Stimulated activated CD8-positive, alpha-beta memory T cell treated with anti-CD3 and anti-CD28 coated beads, Interleukin-7, amount 100 ng/mL, for 48 hours (primary cell): ENCODE data around the gene SSC5D.

Experiments used
- DNase-seq, 2 donors: peaks; one replicate each; pipeline ENCODE4 v3.0.0-alpha.2; 2020; ENCODE audit warnings: low read depth in 1 of 2; ENCODE audit errors: extremely low read depth in 1 of 2

The SSC5D gene

DNA sequence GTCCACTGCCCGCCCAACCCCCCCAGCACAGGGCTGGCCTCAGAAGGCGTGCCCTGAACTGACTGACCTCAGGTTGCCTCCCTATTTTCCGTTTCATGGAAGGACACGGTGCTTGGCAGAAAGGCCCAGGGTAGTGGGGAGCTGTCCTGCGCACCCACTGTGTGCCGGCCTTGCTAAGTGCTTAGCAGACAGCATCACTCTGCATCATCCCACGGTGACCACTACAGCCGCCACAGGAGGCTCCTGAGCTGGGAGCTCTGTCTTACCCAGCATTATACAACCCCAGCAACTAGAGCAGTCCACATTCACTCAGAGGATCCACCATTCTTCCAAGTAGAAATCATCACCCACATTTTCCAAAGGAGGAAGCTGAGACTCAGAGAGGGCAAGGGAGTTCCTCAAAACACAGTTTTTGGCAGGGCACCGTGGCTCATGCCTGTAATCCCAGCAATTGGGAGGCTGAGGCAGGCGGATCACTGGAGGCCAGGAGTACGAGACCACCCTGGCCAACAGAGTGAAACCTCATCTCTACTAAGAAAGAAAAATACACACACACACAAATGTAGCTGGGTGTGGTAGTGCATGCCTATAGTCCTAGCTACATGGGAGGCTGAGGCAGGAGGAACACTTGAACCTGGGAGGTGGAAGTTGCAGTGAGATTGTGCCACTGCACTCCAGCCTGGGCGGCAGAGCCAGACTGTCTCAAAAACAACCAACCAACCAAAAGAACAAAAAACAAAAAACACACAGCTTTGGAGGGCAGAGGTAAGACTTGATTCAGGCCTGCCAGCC is 47.1 kb downstream of the SSC5D start:
- no peak for DNase-seq

DNA sequence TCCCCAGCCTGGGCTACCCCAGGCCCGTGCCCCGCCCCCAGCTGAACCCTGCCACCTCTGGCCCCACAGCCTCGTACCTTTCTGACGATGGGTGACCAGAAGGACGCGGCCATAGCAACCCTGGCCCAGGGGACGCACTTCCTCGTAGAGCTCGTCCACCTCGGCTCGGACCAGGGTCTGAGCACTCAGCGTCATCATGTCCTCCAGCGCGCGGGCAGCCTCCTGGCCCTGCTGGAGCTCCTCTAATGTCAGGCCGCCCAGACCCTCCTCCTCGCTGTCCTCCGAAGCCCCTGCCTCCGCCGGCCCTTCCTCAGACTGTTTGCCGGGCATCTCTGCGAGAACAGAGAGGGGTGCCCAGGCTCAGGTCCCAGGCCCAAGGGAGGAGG is 47.7 kb downstream of the SSC5D start:
- DNase-seq: no peak

DNA sequence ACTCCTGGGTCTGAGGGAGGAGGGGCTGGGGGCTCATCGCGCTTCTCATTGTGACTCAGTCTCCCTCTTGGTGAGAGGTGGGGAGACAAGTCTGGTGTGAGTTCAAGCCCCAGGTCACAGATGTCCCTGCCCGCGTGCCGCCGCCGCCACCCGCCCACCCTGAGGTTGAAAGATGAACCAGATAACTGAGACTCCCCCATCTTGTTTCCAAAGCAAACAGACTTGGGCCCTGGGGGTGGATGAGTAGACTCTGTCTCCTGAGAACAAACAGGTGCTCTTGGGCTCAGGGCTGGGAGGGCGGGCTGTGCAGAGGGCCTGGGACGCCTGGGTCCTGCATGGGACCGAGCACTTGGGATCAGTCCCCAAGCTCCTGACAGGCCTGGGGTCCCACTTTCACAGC is 48.1 kb downstream of the SSC5D start:
- DNase-seq: no peak

DNA sequence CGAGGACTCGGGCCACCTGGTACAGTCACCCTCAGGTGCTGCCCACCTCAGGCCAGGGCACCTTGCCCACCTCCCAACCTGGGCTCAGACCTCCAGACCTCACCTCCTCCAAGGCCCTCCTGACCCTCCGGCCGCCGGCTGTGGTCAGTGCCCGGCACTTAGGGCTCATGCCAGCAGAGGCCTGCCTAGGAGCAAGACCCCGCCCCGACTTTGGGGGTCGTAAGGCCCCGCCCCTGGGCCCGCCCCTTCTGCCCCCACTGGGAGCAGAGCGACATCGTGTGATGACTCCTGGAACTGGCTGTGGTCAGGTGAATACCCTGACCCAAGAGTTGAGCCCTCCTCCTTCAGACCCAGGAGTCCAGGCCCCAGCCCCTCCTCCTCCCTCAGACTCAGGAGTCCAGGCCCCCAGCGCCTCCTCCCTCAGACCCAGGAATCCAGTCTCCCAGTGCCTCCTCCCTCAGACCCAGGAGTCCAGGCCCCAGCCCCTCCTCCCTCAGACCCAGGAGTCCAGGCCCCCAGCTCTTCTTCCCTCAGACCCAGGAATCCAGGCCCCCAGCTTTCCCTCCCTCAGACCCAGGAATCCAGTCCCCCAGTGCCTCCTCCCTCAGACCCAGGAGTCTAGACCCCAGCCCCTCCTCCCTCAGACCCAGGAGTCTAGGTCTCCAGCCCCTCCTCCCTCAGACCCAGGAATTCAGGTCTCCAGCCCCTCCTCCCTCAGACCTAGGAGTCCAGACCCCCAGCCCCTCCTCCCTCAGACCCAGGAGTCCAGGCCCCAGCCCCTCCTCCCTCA is 48.9 kb downstream of the SSC5D start, which contains the start of gene SBK2:
TSS of gene SBK2 (minus strand) at position 183 of the 790 bp plus-strand sequence. CDS start 839 bp downstream, outside the sequence.
- DNase-seq: no peak

DNA sequence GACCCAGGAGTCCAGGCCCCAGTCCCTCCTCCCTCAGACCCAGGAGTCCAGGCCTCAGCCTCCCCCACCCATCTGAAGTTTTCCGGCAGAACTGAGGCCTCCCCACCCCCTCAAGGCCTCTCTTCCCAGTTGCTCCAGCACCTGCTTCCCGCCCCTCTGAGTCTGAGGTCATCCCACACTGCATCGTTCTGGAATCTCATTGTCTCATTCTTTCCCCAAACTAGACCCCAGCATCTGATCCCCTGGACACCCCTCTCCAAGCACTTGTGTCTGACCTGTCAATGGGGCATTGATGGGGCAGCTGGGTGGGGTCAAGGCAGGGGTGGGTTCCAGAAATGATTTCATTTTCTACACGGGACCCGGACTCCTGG is 49.5 kb downstream of the SSC5D start:
- no peak for DNase-seq

DNA sequence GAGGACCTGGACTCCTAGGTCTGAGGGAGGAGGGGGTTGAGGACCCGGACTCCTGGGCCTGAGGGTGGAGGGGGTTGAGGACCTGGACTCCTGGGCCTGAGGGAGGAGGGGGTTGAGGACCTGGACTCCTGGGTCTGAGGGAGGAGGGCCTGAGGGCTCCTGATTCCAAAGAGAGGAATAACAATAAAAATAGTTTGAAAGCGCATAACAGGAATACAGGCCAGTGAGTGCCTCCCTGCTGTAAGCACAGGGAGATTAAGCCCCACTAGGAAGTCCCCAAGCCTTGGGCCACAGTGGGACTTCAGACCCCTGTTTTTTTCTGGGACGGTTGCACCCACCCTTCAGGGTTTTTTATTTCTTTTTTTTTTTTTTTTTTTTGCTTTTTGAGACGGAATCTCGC is 49.9 kb downstream of the SSC5D start:
- DNase-seq: no peak

DNA sequence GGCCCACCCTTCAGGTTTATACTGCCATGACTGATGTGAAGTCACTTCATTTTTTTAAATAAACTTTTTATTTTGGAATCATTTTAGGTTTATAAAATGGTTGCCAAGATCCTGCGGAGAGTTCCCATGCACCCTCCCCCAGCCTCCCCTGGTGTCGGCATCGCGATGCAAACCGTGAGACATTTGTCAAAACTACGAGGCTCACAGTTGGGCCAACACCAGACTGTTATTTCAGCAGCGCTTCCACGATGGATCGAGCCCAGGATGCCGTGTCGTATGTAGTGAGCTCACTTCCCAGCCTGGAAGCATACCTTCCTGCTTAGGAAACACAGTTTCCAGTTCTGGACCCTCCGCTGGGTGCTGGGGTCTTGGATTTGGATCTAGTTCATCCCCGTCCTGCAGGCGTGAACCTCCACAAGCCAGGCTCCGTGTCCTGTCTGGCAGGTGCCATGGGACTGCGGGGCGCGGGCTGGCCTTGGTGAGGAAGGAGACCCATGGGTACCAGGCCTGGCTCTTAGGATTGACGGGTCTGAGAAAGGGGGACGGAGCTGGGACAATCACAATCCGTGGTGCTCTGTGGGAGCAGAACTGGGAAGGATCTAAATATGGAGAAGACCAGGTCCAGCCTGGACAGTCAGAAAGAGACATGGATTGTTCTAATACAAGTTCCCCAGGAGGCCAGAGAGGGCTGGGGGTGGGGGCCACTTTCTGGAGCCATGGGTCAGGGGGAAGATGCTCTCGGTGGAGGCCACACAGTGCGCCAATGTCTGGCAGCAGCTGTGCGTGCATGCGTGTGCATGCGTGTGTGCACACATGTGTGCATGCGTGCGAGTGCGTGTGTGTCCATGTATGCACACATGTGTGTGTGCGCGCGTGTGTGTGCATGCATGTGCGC is 51.1 kb downstream of the SSC5D start:
- no peak for DNase-seq

DNA sequence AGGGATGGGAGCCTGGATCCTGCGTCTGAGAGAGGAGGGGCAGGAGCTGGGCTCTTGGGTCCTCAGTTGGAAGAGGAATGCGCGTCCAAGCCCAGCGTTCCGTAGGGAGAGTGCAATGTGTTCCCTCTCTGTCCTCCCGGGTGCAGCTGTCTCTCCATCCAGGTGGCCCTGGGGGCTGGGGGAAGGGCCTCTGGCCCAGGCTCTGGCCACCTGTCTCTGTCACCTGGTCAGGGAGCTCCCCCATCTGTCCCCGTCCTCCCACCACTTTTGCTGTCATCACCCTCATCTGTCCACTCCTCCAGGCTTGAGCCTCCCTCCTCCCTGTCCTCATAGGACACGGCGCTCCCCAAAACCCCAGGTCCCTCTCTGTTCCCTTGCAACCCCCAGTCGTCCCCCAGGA is 52.4 kb downstream of the SSC5D start:
- DNase-seq: no peak

DNA sequence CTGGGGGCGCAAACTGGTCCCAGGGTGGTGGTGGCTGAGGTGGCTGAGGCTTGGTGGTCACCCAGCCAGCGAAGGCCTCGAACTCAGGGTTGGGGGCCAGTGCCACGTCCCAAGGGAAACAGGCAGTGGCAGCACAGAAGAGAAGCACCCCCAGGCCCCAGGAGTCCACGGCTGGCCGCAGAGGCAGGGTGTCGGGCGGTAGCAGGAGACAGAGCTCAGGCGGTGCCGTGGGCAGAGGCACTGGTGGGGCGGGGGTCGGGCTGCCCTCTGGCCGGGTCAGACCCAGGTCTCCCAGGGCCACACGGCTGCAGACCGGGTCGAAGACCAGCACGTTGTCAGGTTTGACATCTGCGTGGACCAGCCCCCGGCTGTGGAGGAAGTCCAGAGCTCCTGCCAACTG is 52.9 kb downstream of the SSC5D start:
- DNase-seq: no peak

DNA sequence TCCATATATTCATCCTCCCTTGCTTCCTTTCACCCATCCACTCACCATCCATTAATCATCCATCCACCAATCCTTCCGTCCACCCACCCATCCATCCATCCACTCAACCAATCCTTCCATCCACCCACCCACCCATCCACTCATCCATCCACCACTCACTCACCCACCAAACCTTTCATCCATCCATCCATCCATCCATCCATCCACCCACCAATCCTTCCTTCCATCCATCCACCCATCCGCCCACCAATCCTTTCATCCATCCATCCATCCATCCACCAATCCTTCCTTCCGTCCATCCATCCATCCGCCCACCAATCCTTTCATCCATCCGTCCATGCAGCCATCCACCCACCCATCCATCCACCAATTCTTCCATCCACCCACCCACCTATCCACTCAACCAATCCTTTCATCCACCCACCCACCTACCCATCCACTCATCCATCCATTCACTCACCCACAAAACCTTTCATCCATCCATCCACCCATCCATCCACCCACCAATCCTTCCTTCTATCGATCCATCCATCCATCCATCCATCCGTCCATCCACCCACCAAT is 54.1 kb downstream of the SSC5D start:
- DNase-seq: no peak

DNA sequence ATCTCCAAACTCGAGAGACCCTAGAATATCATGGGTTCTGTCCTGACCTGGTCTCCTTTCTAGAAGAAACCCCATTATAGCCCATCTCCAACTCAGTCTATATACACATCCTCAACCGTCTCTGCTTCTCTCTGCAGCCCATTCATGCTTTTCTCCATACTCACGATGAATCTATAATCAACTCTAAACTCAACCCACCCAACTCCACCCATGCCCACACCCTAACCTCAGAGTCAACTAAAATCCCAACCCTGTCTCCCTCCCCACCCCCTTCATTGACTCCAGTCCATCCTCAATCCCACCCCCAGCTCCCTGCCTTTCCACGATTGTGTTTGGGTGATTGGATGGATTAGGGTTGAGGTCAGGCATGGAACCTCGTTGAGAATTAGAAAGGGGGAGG is 55.3 kb downstream of the SSC5D start:
- DNase-seq: no peak

DNA sequence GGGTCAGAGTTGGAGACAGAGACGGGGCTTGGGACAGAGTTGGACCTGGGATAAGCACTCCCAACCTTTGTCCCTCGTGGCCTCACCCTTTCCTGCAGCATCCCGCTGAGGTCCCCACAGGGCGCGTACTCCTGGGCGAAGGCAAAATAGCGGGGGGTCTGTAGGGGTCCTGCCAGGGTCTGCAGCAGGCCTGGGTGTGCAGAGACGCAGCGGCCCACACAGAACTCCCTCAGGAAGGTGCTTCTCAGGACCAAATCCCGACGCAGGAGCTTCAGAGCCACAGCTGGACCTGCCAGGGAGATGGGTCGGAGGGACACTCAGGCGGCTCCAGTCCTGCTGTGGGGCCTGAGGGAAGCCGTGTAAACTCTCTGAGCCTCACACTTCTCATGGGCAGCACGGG is 55.8 kb downstream of the SSC5D start:
- DNase-seq: no peak

DNA sequence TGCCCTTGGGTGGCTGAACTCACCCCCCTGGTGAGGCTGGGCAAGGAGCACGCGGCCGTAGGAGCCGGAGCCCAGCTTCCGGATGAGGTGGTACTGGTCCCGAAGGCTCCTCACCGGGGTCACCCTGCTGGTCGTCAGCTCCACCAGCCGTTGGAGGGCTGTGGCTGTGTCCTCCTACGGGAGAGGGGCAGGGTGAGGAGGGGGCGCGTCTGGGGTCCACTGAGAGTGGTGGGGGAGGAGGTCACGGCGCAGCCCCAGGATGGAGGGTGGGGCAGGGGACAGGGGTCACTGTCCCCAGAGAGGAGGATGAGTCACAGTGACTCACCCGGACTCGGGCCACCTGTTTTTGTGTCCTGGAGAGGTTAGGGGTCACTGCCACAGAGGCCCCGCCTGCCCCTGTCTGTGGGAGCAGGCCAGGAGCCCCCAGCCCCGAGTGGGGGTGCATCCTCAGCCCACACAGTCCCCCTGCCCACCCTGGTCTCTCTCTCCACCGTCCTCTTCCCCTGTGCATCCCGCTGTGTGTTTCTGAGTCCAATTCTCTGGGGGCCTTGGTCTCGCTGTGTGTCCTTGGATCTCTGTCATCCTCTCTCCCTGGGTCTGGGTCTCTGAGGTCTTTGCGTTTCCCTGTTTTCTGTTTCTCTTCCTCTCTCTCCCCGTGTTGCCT is 56.7 kb downstream of the SSC5D start:
- no peak for DNase-seq

DNA sequence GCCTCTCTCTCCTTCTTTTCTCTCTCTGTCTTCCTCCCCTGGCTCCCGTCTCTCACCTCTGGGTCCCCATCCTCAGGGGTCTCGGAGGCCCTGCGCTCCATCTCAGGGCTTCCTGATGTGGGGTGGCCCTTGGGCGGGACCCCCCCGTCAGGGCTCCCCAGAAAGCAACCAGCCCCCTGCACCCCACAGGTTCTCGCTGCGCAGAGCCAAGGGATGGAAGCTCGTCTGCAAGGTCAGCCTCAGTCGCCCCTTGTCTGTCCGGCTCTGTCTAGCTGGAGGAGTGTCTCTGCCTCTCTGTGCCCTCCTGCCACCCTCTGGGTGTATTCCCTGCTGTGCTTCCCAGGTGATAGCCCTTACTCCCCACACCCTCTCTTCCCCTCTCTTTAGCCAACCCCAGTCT is 57.2 kb downstream of the SSC5D start, which contains the start of gene SBK3:
TSS of gene SBK3 (minus strand) at position 101 of the 400 bp plus-strand sequence. CDS start at position 101, 0 bp downstream.
- no peak for DNase-seq

DNA sequence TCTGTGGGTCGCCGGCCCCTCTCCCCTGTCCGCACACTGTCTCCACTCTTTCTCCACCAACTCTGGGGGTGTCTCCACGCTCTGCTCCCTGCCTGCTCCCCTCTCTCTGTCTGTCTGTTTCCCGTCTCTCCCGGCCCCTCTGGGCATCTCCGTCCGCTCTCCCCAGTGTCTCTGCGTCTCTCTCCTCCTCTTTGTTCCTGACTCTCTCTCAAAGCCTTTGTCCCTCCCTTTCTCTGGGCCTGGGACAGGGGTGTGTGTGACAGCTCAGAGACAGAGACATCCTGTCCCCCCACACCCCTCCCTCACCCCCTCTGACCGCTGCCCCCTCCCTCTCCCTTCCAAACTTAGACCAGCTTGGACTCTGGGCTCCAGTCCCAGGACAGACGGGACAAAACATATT is 57.8 kb downstream of the SSC5D start:
- no peak for DNase-seq

DNA sequence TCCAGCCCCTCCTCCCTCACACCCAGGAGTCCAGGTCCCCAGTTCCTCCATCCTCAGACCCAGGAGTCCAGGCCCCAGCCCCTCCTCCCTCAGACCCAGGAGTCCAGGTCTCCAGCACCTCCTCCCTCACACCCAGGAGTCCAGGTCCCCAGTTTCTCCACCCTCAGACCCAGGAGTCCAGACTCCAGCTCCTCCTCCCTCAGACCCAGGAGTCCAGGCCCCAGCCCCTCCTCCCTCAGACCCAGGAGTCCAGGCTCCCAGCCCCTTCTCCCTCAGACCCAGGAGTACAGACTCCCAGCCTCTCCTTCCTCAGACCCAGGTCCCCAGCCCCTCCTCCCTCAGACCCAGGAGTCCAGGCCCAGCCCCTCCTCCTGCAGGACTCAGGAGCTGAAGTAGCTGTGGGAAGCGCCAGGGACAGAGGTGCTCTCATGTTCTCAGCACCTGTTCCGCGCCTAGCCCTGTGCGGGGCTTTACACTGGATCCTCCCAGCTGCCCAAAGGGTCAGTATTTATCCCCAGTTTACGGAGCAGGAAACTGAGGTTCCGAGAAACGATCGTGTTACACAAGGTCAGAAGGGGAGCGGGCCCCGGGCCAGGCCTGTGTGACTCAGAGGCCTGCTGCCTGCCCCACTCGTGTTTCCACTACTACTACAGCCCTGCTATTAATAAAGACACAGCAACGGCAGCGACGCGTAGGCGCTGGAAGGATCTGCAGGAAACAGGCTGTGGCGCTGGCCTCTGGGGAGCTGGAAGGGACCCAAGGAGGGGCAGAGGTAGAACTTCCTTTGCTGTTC is 58.8 kb downstream of the SSC5D start:
- no peak for DNase-seq

DNA sequence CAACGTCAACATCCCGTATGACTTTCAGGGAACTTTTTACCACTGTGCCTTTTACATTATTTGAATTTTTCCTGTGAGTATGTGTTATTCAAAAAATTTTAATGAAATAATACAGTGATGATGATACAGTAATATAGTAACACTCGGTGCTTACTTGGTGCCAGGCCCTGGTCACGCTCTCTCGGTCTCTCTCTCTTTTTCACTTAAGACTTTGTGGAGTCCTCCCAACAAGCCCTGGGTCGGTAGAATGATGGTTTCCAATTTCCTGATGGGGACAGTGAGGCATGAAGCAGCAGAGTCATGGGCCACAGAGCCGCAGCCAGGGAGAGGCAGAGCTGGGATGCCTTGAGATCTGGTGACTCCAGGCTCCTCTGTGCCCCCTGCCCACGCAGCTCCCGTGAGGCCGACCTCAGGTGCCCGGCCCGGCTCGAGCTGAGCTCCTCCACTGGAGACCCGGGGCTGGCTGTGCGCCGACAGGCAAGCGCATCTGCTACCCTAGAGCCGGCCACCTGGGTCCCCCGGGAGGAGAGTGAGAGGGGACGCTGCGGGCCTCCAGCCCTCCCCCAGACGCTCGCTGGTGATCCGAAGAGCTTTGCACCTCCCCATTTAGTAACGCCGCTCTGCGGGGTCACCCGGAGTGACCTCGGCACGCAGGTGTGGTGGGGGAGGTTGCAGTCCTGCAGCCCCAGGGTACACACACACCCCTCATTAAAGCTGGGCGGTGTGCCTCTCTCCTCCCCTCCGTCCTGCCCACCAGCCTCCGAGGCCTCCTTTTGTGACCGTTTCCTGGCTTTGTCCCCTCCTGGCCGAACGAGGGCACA is 61.5 kb downstream of the SSC5D start:
- no peak for DNase-seq

DNA sequence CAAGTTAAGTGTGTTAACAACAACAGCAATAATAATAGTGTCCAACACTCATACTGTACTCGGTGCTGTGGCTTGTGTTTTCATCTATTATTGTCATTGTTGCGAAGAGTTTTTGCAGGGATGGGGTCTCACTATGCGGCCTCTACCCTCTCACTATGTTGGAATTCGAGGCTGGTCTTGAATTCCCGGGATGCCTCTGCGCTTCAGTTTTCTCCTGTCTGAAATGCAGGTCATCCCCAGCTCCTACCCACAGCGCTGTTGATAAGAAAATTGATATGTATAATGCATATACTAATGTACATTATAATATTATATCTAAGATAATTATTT is 62.0 kb downstream of the SSC5D start:
- DNase-seq: no peak

DNA sequence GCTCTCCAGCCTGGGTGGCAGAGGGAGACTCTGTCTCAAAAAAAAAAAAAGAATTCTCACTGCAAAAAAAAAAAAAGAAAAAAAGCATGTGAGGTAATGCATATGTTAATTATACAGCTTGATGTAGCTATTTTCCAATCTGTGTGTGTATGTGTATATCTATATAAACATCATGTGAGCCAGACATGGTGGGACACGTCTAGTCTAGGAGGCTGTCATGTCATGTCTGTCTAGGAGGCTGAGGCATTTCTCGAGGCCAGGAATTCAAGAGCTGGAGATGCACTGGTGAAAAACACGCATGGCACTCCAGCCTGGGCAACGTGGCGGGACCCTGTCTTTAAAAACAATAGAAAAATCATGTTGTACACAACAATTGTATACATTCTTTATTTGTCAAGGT is 64.0 kb downstream of the SSC5D start:
- no peak for DNase-seq
